ENCODE measurements around the gene CCL28.

GRCh38 chr5:43370352-43370751 is 41.8 kb downstream of the CCL28 start:
- TF ChIP-seq CTCF (IDR thresholded peaks at IDR 0.05) (no peak), POLR2A (IDR thresholded peaks at IDR 0.05) (no peak)
